HG03469 (cell line): ENCODE data around the gene SOX21.
"Not testable (repeated sequence)": the region's sequence is repeated elsewhere in the genome, so short reads cannot be mapped to it uniquely, and the experiment has no call there.

Source experiments
- ATAC-seq: cut with Tn5 transposase; IDR thresholded peaks from one replicate; pipeline ENCODE4 v1.9.1; 2021; ENCODE audit warnings: mild to moderate bottlenecking, moderate library complexity, moderate number of reproducible peaks; ENCODE audit not compliant: unreplicated experiment

Gene SOX21

GRCh38 chr13:94712287-94712811 lies at the start of gene SOX21:
TSS of gene SOX21 (minus strand) at chr13:94712545. CDS start at chr13:94712049, 496 bp downstream.
- no peak for ATAC-seq

GRCh38 chr13:94761407-94761806 lies 49.1 kb upstream of the SOX21 start:
- ATAC-seq = no peak

- no peak for ATAC-seq
These were observed 46.9 kb upstream of the SOX21 start for GRCh38 chr13:94759120-94759728.

- no peak for ATAC-seq
These were observed 46.2 kb upstream of the SOX21 start for GRCh38 chr13:94758436-94758960.

GRCh38 chr13:94753327-94753726 lies 41.0 kb upstream of the SOX21 start:
- ATAC-seq = no peak

GRCh38 chr13:94749162-94749561 lies 36.8 kb upstream of the SOX21 start:
- no peak for ATAC-seq

- no peak for ATAC-seq
These were observed 26.9 kb upstream of the SOX21 start for GRCh38 chr13:94739235-94739634.

- ATAC-seq = no peak
These were observed 18.7 kb upstream of the SOX21 start for GRCh38 chr13:94731028-94731427.

- not testable (repeated sequence) for ATAC-seq
These were observed 17.6 kb upstream of the SOX21 start for GRCh38 chr13:94729941-94730340.

GRCh38 chr13:94726425-94726824 lies 14.1 kb upstream of the SOX21 start:
- no peak for ATAC-seq

GRCh38 chr13:94722609-94723345 lies 10.4 kb upstream of the SOX21 start:
- no peak for ATAC-seq

GRCh38 chr13:94718697-94719096 lies 6.4 kb upstream of the SOX21 start:
- ATAC-seq = not testable (repeated sequence)

GRCh38 chr13:94717916-94718315 lies 5.6 kb upstream of the SOX21 start:
- ATAC-seq = no peak

GRCh38 chr13:94716016-94716415 lies 3.7 kb upstream of the SOX21 start:
- no peak for ATAC-seq

GRCh38 chr13:94713561-94714182 lies 1.3 kb upstream of the SOX21 start:
- no peak for ATAC-seq

GRCh38 chr13:94712812-94713560 lies 641 bp upstream of the SOX21 start:
- no peak for ATAC-seq

GRCh38 chr13:94711561-94712286 lies 621 bp downstream of the SOX21 start:
- ATAC-seq = no peak

- ATAC-seq = no peak
These were observed 1.3 kb downstream of the SOX21 start for GRCh38 chr13:94710881-94711560.

GRCh38 chr13:94710065-94710781 lies 2.1 kb downstream of the SOX21 start:
- no peak for ATAC-seq
